Left ventricle myocardium inferior (tissue), 1 donor: ENCODE data around the gene SEC14L1. TPM values are rescaled to one million over a fixed set of nuclear protein-coding genes. Genes with fewer than 3 reads are reported as not detected.
"Not testable (repeated sequence)": the region's sequence is repeated elsewhere in the genome, so short reads cannot be mapped to it uniquely, and the experiment has no call there.

Source experiments
- DNase-seq: peaks from one replicate; pipeline ENCODE4 v3.0.0-alpha.2; 2020
- H3K27ac ChIP-seq: fragments of 200-600 bp; replicated peaks from 2 replicates; pipeline ENCODE4 v1.8.0; 2021
- H3K27me3 ChIP-seq: fragments of 200-600 bp; 2 replicates; pipeline ENCODE4 v1.8.0; 2021; ENCODE audit warnings: low read depth
- H3K36me3 ChIP-seq: fragments of 200-600 bp; 2 replicates; pipeline ENCODE4 v1.8.0; 2021
- H3K4me1 ChIP-seq: fragments of 200-600 bp; 2 replicates; pipeline ENCODE4 v1.8.0; 2021
- H3K4me3 ChIP-seq: fragments of 200-600 bp; 2 replicates; pipeline ENCODE4 v1.8.0; 2021; ENCODE audit warnings: mild to moderate bottlenecking, moderate library complexity
- H3K9me3 ChIP-seq: fragments of 200-600 bp; replicated peaks from 2 replicates; pipeline ENCODE4 v1.8.0; 2021
- intact Hi-C: fragments of 100-400 bp; cut with micrococcal nuclease; formaldehyde crosslinking; loops from one replicate; pipeline ENCODE4 v1.11.0; 2022
- total RNA-seq: library from RNA; stranded (reverse); fragmentation: NEBNext Ultra II Directional; extraction: Animal tissue kit (Norgen Biotek cat#: 25700); gene quantifications from one replicate; pipeline ENCODE4 v1.2.1, GENCODE V29; 2021
- TF ChIP-seq, protein P1 (sequence below): fragments of 200-600 bp; IDR thresholded peaks from 2 replicates; pipeline ENCODE4 v1.8.0; 2021; ENCODE audit warnings: antibody characterized with exemption, mild to moderate bottlenecking, borderline replicate concordance
- donor health status: DM: no; HTN: yes; CAD: no; lungs with severe emphysema.

SEC14L1 gene
- total RNA-seq, 1 donor from 2014 or later = 55.5 TPM

DNA sequence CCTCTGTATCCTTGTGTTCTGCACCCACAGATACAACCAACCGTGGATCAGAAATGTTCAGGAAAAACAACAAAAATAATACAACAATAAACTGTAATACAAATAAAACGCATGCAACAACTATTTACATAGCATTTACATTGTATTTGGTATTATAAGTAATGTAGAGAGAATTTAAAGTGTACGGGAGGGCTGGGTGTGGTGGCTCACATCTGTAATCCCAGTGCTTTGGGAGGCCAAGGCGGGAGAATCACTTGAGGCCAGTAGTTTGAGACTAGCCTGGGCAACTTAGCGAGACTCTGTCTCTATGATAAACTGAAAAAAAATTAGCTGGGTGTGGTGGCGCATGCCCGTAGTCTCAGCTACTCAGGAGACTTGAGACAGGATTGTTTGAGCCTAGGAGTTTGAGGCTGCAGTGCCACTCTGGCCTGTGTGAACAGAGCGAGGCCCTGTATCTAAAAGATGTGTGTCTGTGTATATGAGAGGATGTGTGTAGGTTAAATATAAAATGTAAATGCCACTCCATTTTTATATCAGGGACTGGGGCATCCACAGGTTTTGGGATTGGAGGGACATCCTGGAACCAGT is 13.3 kb downstream of the SEC14L1 start:
- no peaks in the 10 kb centered on the region for H3K27me3 ChIP-seq
- TF ChIP-seq, protein P1, sequence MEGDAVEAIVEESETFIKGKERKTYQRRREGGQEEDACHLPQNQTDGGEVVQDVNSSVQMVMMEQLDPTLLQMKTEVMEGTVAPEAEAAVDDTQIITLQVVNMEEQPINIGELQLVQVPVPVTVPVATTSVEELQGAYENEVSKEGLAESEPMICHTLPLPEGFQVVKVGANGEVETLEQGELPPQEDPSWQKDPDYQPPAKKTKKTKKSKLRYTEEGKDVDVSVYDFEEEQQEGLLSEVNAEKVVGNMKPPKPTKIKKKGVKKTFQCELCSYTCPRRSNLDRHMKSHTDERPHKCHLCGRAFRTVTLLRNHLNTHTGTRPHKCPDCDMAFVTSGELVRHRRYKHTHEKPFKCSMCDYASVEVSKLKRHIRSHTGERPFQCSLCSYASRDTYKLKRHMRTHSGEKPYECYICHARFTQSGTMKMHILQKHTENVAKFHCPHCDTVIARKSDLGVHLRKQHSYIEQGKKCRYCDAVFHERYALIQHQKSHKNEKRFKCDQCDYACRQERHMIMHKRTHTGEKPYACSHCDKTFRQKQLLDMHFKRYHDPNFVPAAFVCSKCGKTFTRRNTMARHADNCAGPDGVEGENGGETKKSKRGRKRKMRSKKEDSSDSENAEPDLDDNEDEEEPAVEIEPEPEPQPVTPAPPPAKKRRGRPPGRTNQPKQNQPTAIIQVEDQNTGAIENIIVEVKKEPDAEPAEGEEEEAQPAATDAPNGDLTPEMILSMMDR = no peak
- peak overlapping the region; percentile 84 for H3K4me3 ChIP-seq
- intact Hi-C loops = no loop called here
- DNase-seq = no peak
- peak overlapping the region; percentile 92 for H3K27ac ChIP-seq
- H3K4me1 ChIP-seq = peaks cover 87% of the 10 kb centered on the region
- no peaks in the 10 kb centered on the region for H3K9me3 ChIP-seq
- peaks cover 6% of the 10 kb centered on the region for H3K36me3 ChIP-seq

DNA sequence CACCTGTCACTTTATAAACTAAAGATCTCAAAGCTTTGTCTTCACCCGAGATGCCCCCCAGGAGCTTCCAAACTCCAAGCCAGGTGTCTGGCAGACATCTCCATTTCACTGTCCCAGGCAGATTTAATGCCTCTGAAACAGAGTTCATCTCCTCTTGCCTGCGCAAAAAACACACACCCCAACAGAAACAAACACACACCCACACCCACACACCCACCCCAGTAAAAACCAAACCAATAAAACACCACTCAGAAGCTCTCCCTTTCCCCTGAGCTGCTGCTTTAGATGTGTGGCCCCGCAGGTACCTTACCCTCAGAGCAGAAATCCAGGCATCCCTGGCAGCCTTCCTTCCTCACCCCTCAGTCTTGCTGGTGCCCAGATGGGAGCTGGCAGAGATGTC is 14.4 kb downstream of the SEC14L1 start:
- no peaks in the 10 kb centered on the region for H3K9me3 ChIP-seq
- intact Hi-C loops = no loop called here
- H3K27me3 ChIP-seq = no peaks in the 10 kb centered on the region
- peak overlapping the region; percentile 2 for H3K4me3 ChIP-seq
- H3K36me3 ChIP-seq = peaks cover 6% of the 10 kb centered on the region
- no peak for DNase-seq
- peaks cover 89% of the 10 kb centered on the region for H3K4me1 ChIP-seq
- peak overlapping the region; percentile 1 for H3K27ac ChIP-seq
- TF ChIP-seq, protein P1 = no peak

DNA sequence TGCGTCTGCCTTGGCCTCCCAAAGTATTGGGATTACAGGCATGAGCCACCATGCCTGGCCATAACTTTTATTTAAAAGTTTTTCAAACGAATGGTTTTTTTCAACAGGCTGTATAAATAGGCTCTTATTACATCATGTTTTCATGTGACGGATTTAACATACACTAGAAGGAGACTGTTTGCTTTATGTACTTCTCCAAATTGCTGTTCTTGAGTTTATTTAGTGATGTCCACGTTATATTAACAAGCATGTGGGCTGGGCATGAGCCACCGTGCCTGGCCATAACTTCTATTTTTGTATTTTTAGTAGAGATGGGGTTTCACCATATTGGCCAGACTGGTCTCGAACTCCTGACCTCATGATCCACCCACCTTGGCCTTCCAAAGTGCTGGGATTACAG is 17.0 kb downstream of the SEC14L1 start:
- H3K9me3 ChIP-seq, intact Hi-C loops: not testable (repeated sequence)
- H3K4me1 ChIP-seq = peaks cover 89% of the 10 kb centered on the region

DNA sequence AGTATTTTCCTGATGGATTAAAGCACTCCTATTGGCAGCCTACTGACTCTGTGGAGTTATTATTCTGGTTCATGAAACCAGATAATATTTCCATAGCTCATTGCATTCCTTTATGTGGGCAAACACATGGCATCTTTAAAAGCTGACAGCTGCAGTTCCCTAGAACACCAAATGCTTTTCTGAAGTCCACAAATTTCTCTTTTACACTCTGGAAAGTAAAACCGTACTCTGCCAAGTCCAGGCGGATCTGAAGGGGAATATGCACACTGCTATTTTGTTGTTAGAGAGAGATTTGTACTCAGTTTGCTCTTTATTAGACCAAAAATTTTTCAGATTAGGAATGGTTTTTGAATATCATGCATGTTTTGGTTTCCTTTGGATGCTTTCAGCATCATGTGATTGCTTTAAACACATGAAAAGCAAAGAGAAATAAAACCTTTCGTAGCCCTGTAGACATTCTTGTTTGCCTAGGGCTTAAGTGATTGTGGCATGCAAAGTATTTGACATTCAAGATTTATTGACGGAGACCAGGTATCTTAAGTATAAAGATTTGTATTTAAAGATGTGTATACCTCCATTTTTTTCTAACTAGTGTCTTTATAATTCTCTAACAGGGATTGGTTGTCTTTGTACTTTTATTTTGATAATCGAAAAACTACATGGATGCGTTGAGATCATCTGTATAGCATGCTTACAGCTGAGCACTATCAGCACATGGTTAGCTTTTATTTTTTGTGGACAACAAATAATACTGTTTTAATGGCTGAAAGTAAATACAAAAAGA is 19.5 kb downstream of the SEC14L1 start:
- Histone ChIP-seq H3K36me3 (no peaks in the 10 kb centered on the region), H3K4me1 (peaks cover 89% of the 10 kb centered on the region), H3K9me3 (no peaks in the 10 kb centered on the region), H3K27me3 (no peaks in the 10 kb centered on the region), H3K27ac (peak overlapping the region; percentile 83), H3K4me3 (peak overlapping the region; percentile 13)
- no peak for DNase-seq
- intact Hi-C loops = no loop called here
- TF ChIP-seq, protein P1 = no peak

More for the DNA sequence above, 17.0 kb downstream of the SEC14L1 start:
- H3K36me3 ChIP-seq, DNase-seq, H3K4me3 ChIP-seq, H3K27ac ChIP-seq, H3K27me3 ChIP-seq: not testable (repeated sequence)

DNA sequence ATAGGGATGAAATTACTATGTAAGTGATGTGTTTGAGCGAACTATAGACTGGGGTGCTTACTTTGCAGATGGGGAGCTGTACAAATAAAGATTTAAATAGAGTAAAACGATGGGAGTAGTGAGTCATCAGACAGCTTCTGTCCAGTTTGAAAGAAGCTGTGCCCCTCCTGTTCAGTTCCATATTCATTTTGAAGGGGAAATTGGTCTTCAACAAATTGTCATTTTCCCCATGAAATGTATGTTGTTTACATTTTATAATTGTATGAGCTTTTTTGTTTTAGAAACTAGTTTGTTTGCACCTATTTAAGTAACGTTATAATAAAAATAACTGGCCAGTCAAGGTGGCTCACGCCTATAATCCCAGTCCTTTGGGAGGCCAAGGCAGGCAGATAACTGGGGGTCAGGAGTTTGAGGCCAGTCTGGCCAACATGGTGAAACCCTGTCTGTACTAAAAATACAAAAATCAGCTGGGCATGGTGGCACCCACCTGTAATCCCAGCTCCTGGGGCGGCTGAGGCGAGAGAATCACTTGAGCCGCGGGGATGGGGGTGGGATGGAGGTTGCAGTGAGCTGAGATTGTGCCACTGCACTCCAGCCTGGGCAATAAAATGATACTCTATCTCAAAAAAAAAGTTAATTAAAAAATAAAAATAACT is 20.2 kb downstream of the SEC14L1 start:
- peaks cover 89% of the 10 kb centered on the region for H3K4me1 ChIP-seq
- peak overlapping the region; percentile 83 for H3K27ac ChIP-seq
- TF ChIP-seq, protein P1 = no peak
- peak overlapping the region; percentile 5 for H3K4me3 ChIP-seq
- no peak for DNase-seq
- H3K9me3 ChIP-seq = no peaks in the 10 kb centered on the region
- H3K27me3 ChIP-seq = no peaks in the 10 kb centered on the region
- H3K36me3 ChIP-seq = no peaks in the 10 kb centered on the region
- intact Hi-C loops = no loop called here
